22Rv1 (cell line): ENCODE results near the gene CKS1B.

Experiments
- H3K27ac ChIP-seq: fragments of 450-650 bp; 2 replicates; pipeline ENCODE4 v1.5.1; 2017
- CTCF ChIP-seq: fragments of 450-650 bp; IDR thresholded peaks from 2 replicates; pipeline ENCODE4 v1.5.1; 2017; ENCODE audit warnings: mild to moderate bottlenecking
- ZFX ChIP-seq: fragments of 450-650 bp; IDR thresholded peaks from 2 replicates; pipeline ENCODE4 v1.6.1; 2017; ENCODE audit warnings: antibody characterized with exemption, borderline replicate concordance

Gene CKS1B

DNA sequence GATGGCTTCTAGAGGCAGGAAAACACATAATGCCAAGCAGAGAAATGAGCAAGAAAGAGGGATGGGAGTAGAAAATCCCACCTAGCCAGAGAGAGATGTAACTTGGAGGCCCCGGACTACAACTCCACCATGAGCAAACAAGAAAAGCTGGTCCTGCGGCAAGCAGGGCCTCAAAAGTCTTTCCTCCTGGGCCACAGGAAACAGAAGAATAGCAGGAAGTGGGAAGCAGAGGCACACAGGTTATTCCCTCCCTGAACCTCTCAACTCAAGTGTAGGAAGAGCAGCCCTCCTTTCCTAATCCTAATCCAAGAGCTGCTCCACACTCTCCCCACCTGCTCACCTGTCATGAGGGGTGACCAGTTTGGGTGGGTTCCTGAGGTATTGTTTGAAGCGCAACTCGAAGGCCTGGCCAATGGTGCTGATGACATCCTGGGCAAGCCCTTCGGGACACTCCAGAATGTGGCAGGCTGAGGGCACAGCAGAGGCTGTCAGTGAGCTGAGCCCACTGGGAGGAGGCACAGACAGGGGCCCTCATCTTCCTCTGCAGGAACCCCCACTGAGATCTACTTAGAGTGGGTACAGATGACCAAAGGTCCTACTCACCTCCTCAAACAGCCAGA lies 7.0 kb upstream of the CKS1B start:
- H3K27ac ChIP-seq, result peak overlapping the region; percentile 20; the same call in 1 of the 2 replicates

GRCh38 chr1:154968731-154969130 lies 5.8 kb upstream of the CKS1B start:
- TF ChIP-seq ZFX, result no peak
- no peak for TF ChIP-seq CTCF

More for the DNA sequence above, 7.0 kb upstream of the CKS1B start:
- TF ChIP-seq CTCF (no peak), ZFX (no peak)

GRCh38 chr1:154969246-154969645 lies 5.2 kb upstream of the CKS1B start:
- TF ChIP-seq CTCF, result no peak
- TF ChIP-seq ZFX, result no peak
- peak overlapping the region; percentile 98; the same call in 1 of the 2 replicates for H3K27ac ChIP-seq

More at GRCh38 chr1:154968731-154969130, 5.8 kb upstream of the CKS1B start:
- peak overlapping the region; percentile 98; the same call in 1 of the 2 replicates for H3K27ac ChIP-seq

GRCh38 chr1:154969860-154970452 lies 4.5 kb upstream of the CKS1B start:
- peak overlapping the region; percentile 98 for H3K27ac ChIP-seq
- no peak for TF ChIP-seq CTCF
- no peak for TF ChIP-seq ZFX

DNA sequence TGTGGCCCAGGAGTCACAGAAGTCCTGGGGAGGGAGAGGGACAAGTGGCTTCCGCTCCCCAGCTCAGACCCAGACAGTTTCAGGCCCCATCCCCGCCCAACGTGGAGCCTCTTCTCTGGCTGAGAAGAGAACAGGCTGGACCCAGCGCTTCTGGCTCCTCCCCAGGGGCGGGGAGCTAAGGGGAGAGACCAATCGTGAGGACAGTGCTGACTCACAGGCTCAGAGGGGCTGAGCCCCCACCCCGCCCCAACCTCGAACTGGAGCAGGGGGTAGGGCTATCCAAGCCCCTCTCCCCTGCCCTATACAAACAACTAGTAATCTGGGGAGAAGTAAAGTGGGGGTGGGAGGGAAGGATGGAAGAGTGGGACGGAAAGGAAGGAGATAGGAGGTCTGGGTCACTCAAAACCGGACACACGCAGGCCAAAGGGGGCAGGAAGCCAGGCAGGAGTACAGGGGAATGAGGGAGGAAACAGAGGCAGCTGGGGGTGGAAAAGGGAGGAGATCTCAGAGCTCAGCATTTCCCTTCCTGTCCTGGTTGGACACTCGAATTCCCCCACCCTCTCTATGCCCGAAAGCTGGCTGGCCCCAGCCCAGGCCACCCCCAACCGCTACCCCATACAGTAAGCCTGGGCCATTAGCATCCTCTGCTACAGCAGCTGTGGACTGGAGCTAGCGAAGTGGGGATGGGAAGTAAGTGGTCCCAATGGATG lies 3.7 kb upstream of the CKS1B start, which contains the start of gene SHC1:
TSS of gene SHC1 (minus strand) at position 117 of the 710 bp plus-strand sequence. CDS start 221 bp downstream, outside the sequence.
- H3K27ac ChIP-seq, result peak within 1 kb of the TSS; percentile 98
- TF ChIP-seq ZFX, result no peak
- no peak for TF ChIP-seq CTCF

DNA sequence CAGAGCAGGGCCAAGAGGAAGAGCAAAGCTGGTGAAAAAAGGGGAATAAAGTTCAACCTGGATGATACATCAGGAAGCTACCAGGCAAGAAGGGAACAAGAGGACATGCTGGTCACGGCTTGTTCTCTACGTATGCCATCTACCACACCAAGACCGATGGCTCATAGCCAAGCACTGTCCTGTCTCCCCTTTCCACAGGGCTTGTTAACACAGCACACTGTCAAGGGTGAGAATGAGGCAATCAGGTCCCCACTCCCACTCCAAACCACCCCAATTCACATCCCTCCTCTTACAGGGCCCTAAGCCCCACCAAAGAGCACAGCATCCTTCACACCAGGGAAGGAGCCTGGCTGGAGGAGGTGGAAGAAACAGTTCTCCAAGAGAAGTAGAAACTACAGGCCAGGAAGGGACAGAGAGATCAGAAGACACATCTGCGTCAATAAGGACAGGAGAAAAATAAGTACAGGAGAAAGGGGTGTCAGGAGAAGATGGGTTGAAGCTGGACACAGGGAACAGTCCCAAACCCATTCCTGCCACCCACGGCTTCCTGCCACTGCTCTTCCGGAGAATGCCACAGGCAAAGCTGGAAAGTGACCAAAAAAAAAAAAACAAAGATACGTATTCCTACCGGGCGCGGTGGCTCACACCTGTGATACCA lies 3.0 kb upstream of the CKS1B start:
- peak overlapping the region; percentile 98 for H3K27ac ChIP-seq
- TF ChIP-seq CTCF, result no peak
